GM18505 (cell line): Measurements from ENCODE around the gene LIMCH1.

Experiments
- ATAC-seq: cut with Tn5 transposase; IDR thresholded peaks from one replicate; pipeline ENCODE4 v1.9.1; 2021; ENCODE audit not compliant: unreplicated experiment
- POLR2A ChIP-seq: IDR thresholded peaks from 4 replicates; pipeline ENCODE4 v1.6.1; 2011; ENCODE audit warnings: borderline replicate concordance; ENCODE audit not compliant: insufficient read depth, insufficient read length; ENCODE audit errors: extremely low read depth

The LIMCH1 gene

DNA sequence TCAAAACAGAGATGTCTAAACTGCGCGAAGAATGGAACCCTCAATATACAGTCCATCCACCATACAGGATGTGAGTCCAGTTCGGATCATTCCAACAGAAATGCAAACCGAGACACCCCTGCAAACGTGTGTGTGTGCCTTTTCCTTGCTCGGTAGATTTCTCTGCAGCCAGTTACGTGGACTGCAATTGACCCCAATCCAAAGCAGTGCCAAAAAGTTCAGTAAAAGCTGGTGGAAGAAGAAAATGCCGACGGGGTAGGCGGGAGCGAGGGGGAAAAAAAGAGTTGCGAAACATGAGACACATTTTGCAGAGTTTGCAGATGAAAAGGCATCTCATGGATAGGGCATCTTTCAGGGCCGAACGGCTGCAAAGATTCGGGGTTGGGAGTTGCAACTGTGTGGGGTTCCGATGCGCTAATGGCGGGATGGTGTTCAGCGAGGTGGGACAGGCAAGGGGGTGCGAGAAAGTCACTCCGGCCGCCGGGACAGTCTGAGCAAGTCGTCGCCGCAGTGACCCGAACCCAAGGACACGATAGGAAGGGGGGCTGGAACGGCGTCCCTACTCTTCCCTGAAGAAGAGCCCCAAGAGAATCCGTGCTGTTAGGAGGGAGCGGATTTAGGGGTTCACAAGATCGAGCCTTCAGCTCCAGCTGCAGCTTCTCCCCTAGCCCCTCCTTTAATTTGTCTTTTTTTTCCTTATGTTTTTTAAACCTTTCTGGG is 206.8 kb downstream of the LIMCH1 start:
- ATAC-seq: no peak

DNA sequence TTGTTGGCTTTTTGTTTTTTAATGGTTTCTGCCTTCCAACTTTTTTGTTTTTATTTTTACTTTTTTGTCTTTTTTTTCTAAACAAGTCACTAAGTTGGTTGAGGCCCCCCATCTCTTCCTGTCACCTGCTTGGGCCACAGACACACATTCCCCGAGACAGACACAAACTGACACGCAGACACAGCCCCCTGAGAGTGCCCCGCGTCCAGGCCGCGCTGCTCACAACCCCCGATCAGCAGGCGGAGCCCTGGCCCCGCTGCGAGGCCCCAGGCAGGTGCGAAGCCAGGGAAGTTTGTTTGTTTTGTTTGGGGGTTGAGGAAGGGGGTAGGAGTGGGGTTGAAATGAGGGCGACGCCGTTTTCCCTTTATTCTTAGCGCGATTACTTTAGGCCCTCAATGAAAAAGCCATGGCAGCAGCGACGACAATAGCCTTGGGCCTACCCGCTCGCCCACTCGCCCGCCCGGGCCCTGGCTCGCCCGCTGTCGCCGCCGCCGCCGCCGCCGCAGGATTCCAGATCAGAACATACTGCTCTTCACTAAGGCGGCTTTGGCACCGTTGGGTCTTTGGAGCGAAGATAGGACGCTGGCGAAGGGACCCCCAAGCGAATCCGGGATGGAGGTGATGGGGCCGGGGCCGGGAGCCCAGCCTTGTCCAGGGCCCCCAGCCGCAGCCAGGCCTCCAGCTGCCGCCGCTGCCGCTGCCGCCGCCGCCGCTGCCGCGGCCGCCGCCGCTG is 207.5 kb downstream of the LIMCH1 start:
- no peak for TF ChIP-seq POLR2A
- ATAC-seq: no peak

More for the DNA sequence above, 206.8 kb downstream of the LIMCH1 start:
- no peak for TF ChIP-seq POLR2A

DNA sequence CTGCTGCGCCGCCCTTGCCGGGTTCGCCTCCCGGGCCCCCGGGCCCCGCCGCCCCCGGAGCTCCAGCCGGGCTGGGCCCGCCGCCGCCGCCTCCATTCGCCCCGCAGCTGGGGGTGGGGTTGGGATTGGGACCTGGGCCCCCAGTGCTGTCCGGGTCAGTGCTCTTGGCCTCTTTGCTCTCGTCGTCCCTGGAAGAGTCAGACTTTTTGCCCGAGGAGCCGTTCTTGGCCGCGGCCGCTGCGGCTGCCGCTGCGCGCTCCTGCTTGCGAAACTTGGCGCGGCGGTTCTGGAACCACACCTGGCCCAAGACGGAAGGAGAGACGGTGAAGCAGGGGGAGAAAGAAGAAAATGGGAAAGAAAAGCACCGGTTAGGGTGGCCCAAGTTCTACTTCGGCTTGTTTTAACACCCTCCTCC is 208.1 kb downstream of the LIMCH1 start:
- ATAC-seq: no peak
- TF ChIP-seq POLR2A: no peak

DNA sequence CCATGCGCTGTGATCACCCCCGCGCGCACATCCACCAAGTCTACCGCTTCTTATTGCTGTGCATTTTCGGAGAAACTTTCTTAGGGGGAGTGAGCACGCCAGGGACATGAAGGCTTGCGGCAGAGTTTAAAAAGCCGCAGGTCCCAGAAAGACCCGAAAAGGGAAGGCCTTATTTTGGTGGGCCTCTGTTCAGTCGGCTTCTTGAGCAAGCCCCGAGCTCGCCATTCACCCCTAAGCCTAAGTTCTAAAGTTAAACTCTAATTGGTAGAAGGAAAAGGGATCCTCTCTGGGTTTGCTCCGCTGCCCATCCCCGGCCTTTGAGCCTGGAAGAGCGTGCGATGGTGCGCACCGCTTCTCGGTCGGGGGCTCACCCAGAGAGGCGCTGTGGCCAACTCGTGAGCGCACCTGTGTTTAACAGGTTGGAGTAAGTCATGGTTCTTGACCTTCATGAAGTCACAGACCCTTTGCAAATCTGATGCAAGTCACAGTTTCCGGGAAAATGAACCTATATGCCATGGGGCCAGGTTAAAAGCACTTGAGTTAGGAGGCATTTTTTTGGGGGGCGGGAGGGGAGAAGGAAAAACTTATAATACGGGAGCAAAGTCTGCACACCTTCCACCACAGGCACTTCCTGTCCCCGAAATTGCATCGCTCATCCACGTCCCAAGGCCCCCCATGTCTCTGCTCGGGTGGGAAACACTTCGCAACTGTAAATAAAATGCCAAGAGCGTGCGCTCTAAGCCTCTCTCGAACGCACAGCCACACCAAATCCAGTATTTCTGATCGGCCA is 208.7 kb downstream of the LIMCH1 start:
- no peak for TF ChIP-seq POLR2A
- ATAC-seq: no peak

DNA sequence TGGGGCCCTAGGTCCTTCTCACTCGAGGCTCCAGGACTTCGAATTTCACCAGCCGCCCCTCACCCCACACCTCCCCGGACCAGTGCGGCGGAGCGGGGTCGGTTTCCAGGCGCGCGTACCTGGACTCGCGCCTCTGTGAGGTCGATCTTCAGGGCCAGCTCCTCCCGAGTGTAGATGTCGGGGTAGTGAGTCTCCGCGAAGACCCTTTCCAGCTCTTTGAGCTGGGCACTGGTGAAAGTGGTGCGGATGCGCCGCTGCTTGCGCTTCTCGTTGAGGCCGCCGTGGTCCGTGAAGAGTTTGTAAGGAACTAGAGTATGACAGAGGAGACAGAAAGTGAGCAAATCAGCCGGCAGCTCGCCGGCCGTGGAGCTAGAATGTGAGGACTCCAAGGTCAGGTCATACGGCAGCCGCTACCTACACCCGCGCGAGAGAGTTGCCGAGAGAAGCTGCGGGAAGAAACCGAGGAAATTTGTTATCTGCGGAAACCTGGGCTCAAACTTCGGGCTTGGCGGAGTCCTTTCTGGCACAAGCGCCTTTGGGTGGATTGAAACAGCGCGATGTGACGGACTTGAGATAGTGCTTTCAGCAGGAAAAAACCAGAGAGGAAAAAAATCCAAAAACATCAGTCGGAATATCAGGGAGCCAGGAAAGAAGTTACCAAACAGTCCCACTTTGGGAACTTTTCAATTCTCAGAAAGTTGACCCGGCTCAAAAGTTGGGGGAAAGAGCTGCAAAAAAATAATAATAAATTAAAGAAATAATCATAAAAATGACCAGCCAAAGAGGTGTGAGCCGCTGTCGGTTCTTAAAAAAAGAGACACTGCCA is 209.5 kb downstream of the LIMCH1 start:
- no peak for ATAC-seq
- TF ChIP-seq POLR2A: no peak

DNA sequence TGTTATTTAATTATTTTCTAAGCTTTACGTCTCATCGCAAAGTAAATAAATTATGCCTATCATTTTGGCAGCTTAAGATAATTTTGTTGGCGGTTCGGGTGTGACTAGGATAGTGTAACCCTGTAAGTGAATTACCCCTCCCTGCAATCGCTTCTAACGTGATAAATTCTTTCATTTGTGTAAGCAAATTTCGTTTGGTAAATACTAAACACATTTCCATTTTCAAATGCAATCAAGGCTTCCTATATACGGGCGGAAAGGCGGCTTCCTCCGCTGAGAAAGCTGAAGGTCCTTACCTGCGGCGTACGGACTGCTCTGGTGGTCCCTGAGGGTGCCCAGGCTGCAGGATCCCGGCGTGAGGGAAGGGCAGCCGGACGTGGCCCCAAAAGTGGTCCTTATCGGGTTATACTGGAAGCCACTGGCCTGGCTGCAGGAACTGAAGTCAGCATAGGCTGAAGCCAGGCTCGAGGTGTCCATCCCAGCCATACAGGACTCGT is 210.2 kb downstream of the LIMCH1 start:
- ATAC-seq: no peak
- no peak for TF ChIP-seq POLR2A

DNA sequence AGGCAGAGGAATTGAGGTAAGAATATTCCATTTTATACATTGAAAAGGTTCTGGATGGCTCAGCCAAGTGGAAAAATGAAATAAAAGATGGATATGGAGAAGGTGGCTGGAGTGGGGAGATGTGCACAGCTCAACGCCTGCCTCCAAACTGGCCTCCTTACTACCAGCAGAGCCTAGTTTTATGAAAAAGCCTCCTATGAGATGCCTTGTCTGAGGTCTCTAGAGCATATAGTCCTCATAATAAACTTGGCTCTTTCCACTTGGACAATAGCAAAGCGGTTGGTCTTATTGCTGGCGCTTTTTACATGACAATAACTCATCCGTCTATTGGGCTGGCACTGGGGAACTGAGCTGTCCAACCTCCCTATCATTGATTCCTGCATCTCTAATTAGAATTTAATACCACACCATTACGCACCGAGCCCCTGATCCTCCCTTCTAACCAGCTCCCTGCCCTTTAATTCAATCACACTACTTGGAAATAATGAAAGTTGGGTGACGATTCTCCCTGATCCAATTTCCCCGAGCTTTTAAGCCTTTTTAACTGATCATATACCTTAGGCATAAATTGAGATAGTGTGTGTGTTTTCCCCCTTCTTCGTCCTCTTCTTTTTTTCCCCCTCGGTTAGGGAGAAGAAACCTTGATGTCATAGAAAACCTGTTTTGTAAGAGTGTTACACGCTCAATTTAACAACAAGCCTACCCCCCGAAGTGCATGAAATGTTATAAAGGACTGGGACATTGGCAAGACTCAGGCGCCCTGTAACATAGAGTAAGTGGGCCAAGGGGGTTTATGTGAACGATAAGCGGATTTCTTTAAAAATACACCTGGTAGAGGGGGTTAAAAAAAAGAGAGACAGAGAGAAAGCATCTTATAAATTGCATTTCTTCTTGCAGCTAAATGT is 210.9 kb downstream of the LIMCH1 start, which contains the start of gene PHOX2B:
Gene PHOX2B (minus strand): TSS at position 155 of the 905 bp plus-strand sequence. CDS start 115 bp downstream, at position 40.
- ATAC-seq: no peak
- TF ChIP-seq POLR2A: no peak

DNA sequence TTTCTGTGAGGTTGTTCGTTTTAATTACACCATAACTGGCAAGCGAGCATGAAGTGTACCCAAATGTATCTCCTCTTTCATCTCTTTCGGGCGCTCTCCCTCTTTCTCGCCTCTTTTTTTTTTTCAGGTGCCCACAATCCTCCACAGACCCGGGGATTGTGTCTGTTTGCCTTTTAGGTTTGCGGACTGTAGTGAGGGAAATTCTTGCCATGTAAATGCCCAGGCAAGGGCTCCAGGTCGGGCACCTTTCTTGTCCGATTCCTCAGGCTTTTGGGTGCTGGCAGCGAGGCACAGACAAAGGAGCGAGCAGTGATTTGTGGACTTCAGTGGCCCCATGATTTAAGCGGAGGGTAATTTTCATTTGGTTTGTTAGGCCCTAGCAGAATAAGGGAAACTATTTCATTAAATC is 211.7 kb downstream of the LIMCH1 start:
- TF ChIP-seq POLR2A: no peak
- ATAC-seq: no peak
